ENCODE data around the gene EHMT1.
A peak's percentile ranks its signal among the peaks of the same experiment; 100 is the strongest.
"Not testable (repeated sequence)": the region's sequence is repeated elsewhere in the genome, so short reads cannot be mapped to it uniquely, and the experiment has no call there.

The EHMT1 gene

GRCh38 chr9:137809726-137810450, 191.1 kb downstream of the EHMT1 start:
- DNase-seq (ENCODE audit: low spot score) = not testable (repeated sequence)

GRCh38 chr9:137811283-137811870, 192.6 kb downstream of the EHMT1 start:
- DNase-seq (ENCODE audit: low spot score) = no peak

GRCh38 chr9:137812356-137813023, 193.7 kb downstream of the EHMT1 start:
- DNase-seq (ENCODE audit: low spot score) = peak; percentile 38

- no peak for DNase-seq (ENCODE audit: low spot score)
These were observed 194.4 kb downstream of the EHMT1 start for GRCh38 chr9:137813167-137813566.

GRCh38 chr9:137813651-137814415, 195.0 kb downstream of the EHMT1 start:
- no peak for DNase-seq (ENCODE audit: low spot score)

GRCh38 chr9:137814436-137814835, 195.6 kb downstream of the EHMT1 start:
- DNase-seq (ENCODE audit: low spot score) = no peak

- no peak for DNase-seq (ENCODE audit: low spot score)
These were observed 196.0 kb downstream of the EHMT1 start for GRCh38 chr9:137814841-137815240.

GRCh38 chr9:137815256-137816255, 196.8 kb downstream of the EHMT1 start:
- DNase-seq (ENCODE audit: low spot score) = no peak

- DNase-seq (ENCODE audit: low spot score) = no peak
These were observed 197.9 kb downstream of the EHMT1 start for GRCh38 chr9:137816531-137817235.

DNA sequence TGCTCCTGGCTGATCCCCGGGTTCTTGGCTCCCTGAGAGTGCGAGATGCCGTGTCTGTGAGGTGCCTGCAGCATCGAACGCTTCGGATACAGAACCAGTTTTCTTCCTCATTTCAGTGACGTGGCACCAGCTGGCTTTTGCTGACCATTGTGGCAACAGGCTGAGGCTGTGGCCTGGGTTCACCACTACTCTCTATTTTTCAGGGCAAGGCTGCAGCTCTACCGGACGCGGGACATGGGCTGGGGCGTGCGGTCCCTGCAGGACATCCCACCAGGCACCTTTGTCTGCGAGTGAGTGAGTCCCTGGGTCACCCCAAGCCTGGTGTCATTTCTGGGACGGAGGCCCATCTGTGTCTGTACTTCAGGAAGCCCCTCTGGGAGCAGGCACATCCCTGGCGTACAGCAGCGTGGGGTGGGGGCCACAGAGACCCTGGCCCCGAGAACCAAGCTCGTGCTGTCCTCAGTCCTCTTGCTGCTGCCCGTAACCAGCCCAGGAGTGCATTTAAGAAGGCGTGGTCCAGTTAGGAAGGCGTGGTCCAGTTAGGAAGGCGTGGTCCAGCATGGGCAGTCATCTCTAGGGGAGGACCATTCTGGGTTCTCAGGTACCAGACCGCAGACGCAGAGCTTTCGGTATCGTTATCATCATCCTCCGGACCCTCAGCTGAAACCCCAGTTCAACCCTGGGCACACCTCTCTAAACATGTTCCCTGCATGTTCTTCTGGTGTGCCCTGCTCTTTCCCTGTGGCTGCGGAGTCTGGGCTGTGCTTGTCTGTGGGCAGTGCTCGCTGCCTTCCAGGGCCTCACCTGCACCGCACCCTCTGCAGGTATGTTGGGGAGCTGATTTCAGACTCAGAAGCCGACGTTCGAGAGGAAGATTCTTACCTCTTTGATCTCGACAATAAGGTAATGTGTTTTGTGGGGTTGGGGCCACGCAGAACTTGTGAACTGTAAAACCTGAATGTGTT, 198.7 kb downstream of the EHMT1 start:
- no peak for DNase-seq (ENCODE audit: low spot score)

- DNase-seq (ENCODE audit: low spot score) = no peak
These were observed 199.5 kb downstream of the EHMT1 start for GRCh38 chr9:137818286-137818685.

GRCh38 chr9:137820161-137820855, 201.5 kb downstream of the EHMT1 start:
- peak; percentile 65 for DNase-seq (ENCODE audit: low spot score)

DNA sequence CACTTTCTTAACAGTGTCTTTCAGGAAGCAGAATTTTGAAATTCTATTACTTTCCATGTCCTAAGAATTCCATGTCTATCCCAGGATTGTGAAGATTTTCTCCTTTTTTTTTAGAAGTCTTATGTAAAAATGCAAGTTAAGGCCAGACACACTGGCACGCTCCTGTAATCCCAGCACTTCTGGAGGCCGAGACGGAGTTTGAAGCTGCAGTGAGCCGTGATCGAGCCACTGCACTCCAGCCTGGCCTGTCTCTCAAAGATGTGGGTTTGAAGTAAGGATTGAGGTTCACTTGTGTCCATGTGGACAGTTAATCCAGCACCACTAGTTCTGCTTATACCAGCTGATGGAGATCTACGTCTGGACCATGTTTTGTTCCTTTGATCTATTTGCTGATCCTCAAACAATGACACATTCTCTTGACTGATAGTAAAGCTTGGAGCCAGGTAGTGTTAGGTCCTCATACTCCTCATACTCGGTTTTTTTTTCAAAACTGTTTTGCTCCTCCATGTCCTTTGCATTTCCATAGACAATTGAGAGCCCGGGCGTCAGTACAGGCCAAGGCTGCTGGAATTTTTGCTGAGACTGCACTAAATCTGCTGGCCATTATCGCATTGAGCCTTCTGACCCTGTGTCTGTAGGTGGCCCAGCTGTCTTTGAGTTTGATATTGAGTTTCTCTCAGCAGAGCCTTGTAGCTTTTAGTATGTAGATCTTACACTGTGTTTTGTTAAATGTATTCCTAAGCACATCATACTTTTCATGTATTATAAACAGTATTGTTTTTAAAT, 205.4 kb downstream of the EHMT1 start:
- DNase-seq (ENCODE audit: low spot score) = no peak

- DNase-seq (ENCODE audit: low spot score) = no peak
These were observed 206.7 kb downstream of the EHMT1 start for GRCh38 chr9:137825324-137825989.

DNA sequence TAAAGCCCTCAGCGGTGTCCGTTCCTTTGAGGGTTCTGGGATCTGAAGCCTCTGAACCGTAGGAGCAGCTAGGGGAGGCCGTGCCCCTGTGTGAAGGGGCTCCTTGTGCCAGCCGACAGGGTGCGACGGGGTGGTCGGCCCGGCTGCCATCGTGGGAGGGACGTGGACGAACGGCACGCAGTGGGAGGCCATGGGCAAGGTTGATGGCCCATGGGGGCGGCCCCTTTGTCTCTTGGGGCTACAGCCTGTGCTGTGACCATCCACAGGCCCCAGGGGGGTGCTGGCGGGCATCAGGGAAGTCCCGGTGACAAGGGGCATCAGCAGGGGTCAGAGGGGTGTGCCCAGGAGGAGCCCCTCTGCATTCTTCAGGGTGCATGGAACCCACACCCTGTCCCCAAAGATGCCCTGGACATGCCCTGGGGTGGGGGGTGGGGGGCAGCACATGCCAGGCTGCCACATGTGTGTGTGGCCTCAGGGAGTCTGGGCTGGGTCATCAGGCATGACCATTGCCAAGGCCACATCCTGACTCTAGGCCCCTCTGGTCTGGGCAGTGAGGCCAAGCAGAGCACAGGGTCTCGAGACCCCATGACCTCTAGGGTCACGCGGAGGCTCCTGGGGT, 209.2 kb downstream of the EHMT1 start:
- DNase-seq (ENCODE audit: low spot score) = no peak

DNA sequence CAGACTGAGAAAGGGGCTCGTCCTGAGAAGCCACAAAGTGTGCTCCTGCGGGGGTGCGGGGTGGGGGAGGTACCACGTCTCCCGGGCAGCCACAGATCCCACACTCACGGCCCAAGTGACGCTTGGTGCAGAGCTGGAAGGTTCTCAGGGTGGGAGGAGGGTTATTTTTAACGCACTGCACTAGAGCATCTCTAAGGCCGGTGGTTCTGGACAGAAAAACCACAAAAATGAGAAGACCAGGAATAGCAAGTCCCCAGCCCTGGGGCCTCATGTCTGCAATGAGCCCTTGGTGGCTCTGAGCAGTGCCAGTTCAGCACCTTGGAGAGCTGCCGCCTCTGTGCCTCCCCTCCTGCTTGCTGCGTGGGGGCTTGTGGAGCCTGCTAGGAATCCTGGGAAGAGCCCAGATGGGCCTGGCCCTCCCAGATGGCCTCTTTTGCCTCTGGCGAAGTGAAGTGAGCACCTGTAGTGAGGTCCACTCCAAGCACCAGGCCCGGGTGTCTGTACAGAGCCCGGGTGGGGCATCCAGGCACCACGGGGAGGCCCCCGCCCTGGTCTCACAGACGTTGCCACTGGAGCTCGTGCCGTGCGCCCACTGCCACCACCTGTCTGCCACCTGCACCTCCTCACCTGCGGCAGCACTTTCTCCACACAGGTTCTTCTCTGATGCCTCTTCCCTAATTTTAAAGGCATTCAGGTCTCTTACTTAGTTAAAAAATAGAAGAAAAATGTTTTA, 209.9 kb downstream of the EHMT1 start:
- no peak for DNase-seq (ENCODE audit: low spot score)

Measured in putamen (tissue), 1 donor.